Right lobe of liver (tissue), 4 donors: ENCODE measurements around the gene GRM2.

Source experiments
- POLR2A ChIP-seq: fragments of 450-650 bp; IDR thresholded peaks from one replicate; pipeline ENCODE4 v1.6.1; 2017; ENCODE audit warnings: antibody characterized with exemption, mild to moderate bottlenecking
- TF ChIP-seq, protein P1 (sequence below), 4 donors: fragments of 200-600 bp in 3 of 4; fragments of 450-650 bp in 1 of 4; IDR thresholded peaks; one replicate each; pipeline versions ENCODE4 v1.5.1 to v1.8.0; 2016 to 2022; ENCODE audit warnings: antibody characterized with exemption in 4 of 4, mild to moderate bottlenecking in 2 of 4
- donor health status: DM: no; HTN: no; CAD: no.
- donor health status: DM: no; HTN: no; CAD: no.
- donor health status: DM: no; HTN: yes; CAD: no.

DNA sequence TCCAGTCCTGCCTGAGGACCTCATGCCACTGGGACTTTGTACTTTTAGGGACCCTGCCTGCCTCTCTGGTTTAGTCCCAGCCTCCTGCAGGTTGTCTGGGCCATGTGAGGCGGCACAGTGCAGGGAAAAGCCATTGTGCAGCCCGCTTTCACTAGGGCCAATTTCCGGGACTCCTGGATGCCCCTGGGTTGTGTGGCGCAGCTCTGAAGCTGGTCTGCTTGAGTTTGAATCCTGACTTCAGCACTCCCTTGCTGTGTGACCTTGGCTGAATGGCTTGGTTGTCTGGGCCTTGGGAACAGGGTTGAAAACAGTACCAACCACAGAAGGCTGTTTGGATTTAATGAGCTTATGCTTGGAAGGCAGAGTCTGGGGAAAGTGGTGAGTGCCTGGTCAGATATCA is 27.6 kb upstream of the GRM2 start:
- TF ChIP-seq, protein P1, sequence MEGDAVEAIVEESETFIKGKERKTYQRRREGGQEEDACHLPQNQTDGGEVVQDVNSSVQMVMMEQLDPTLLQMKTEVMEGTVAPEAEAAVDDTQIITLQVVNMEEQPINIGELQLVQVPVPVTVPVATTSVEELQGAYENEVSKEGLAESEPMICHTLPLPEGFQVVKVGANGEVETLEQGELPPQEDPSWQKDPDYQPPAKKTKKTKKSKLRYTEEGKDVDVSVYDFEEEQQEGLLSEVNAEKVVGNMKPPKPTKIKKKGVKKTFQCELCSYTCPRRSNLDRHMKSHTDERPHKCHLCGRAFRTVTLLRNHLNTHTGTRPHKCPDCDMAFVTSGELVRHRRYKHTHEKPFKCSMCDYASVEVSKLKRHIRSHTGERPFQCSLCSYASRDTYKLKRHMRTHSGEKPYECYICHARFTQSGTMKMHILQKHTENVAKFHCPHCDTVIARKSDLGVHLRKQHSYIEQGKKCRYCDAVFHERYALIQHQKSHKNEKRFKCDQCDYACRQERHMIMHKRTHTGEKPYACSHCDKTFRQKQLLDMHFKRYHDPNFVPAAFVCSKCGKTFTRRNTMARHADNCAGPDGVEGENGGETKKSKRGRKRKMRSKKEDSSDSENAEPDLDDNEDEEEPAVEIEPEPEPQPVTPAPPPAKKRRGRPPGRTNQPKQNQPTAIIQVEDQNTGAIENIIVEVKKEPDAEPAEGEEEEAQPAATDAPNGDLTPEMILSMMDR (IDR thresholded peaks at IDR 0.05), result no peak
- no peak for TF ChIP-seq POLR2A
